ENCODE measurements around the gene CHD6.

DNA sequence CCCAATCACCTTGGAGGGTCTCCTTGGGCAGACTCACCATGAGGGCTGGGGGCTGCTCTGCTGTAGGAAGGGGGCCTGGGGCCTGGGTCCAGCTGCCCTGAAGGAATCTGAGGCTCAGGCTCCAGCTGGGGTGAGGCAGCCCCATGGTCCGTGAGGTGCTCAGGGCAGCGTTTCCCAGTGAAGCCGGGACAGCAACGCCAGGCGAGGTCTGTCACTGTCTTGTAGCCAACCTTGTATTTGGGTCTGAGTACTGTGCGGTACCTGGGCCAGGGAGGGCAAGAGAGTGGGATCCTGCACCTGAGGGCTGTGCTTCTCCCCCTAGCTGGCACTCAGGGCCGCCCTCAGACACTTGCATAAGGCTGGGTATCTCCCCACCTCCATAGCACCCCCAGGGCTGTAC lies 254.6 kb downstream of the CHD6 start:
- TF ChIP-seq POLR2AphosphoS5 (IDR thresholded peaks at IDR 0.05) (no peak), POLR2A (IDR thresholded peaks at IDR 0.05; ENCODE audit: low read depth) (no peak)

Measured in esophagus muscularis mucosa (tissue), 2 donors.